Activated effector memory CD4-positive, alpha-beta T cell treated with Interleukin-2 at 50 U/mL for 16 hours (primary cell): ENCODE data around the gene PIP5K1B.

Experiments used
- DNase-seq: peaks from one replicate; pipeline ENCODE4 v3.0.0-alpha.2; 2020

PIP5K1B gene

GRCh38 chr9:68709291-68710110, 4.5 kb downstream of the PIP5K1B start:
- no peak for DNase-seq

DNA sequence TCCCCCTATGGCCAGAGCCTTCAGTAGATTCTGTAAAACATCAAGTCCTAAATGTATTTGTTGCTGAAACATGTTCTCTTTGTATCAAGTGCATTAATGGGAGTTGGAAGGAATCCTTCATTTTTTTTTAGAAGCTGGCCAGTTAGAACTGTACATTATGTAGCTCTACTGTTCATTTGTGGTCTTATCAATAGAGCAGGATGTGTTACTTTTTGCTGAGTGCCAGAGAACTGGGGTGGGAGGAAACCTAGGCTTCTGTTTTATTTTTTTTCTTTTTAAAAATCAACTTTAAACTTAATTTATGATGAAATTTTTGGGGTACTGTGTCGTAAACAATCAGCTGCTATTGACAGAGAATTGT, 5.1 kb downstream of the PIP5K1B start:
- DNase-seq: no peak

- DNase-seq: no peak
These were observed 6.2 kb downstream of the PIP5K1B start for GRCh38 chr9:68711281-68711680.

GRCh38 chr9:68711932-68712331, 6.9 kb downstream of the PIP5K1B start:
- no peak for DNase-seq

DNA sequence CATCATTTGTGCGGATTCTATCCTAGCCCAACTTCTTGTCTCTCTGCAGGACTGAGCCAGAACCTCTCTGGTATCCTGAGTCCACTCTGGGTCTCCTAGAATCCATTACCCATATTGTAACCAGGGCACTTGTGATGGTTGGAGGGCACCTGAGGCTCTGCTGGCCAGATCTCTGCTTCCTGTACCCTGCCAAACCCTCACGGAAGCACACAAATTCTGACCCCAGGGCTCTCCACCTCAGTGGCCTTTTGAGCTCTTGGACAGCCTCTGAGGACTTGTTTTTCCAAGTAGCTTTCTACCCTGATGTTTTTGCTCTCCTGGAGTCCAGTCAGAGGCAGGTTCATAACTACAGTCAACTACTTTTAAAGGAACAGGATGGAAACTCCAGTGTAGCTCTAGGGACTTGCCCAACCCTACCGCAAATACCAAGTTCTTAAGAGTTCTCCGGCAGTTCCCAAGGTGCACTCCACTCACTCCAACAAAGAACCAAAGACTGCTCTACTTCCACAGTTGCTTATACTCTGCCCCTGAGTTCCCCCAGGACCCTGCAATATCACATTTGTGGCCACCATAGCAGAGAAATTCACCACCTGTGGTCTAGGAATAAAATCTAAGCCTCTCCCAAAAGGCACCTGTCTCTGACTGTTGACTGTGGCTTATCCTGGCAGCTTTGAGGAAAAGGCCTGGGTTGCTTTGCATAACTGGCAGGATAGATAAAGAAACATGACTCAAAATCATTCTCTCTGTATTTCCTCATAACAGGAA, 9.6 kb downstream of the PIP5K1B start:
- DNase-seq: no peak

GRCh38 chr9:68715181-68715456, 10.1 kb downstream of the PIP5K1B start:
- no peak for DNase-seq

DNA sequence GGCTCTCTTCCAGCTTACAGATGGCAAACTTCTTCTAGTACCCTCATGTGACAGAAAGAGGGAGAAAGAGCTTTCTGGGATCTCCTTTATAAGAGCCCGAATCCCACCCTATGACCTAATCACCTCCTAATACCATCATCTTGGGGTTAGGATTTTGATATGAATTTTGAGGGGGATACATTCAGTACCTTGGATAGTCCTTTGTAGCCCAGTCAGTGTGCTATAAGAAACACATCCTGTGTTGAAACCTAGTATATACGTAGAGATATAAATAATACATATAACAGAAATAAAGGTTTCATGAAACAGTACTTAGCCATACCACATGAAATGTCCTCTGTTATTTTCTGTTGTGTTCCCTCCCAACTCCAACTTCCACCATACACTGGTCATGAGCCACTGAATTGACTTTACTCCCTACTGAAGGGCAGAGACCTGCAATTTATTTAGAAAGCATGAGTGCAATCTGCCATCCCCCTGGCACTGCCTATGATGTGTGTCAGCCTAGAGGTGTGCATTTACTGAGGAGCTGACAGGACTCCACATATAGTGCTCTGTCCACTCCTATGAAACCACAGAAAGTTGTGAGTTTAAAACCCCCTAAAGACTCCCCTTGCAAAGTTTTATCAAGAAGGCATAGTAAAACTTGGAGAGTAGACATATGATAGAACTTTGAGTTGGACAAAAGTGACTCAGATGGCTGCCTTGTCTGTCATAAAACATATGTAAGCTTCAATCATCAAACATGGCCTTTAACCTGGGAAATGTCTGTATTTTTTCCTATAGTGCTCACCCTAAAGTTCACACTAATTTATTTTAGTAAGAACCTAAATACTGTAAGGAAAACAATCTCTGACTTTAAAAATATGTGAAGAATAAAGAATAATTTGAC, 12.8 kb downstream of the PIP5K1B start:
- no peak for DNase-seq

DNA sequence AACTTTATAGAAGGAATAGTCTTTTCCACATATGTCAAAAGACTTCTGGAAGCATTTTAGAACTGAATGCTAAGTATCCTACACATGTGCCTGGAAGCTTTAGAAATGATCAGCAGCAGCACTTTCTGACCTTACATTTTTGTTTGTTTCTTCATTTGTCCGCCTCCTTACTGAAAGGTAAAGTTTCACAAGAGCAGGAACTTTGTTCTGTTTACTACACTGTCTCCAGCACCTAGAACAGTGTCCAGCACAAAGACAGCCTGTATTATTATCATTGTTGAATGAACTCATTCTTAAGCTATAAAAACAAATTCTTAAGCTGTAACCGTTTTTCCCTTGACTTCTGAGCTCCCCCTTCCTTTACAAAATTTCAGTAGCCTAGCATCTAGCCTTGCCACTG, 14.8 kb downstream of the PIP5K1B start:
- DNase-seq: no peak

DNA sequence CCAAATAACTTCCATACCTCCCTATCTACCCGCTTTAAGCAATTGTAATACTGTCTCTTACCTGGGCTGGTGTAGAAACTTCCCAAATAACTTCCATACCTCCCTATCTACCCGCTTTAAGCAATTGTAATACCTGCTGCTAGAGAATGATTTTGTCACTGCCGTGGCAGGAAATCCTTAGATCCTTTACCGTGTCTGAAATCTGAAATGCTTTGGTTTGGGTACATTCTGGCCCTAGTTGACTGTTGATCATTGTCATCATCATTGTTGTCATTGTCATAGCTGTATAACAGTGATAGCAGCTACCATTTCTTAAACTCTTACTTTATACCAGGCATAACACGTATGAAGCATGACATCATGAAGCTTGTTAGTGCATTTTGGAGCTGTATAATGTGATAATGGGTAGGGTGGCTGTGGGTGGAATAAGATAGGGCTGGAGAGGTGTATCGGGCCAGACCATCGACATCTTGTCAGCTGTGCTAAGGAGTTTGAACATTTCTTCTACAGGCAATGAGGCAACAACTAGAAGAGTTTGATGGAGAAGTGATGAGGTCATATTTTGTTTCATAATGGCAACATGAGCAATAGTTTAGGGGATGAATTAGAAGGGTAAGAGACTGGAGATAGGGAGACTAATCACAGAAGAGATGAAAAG, 15.7 kb downstream of the PIP5K1B start:
- DNase-seq: no peak

- DNase-seq: no peak
These were observed 16.8 kb downstream of the PIP5K1B start for GRCh38 chr9:68721666-68722330.

- no peak for DNase-seq
These were observed 20.0 kb downstream of the PIP5K1B start for GRCh38 chr9:68725070-68725469.

- no peak for DNase-seq
These were observed 21.4 kb downstream of the PIP5K1B start for GRCh38 chr9:68726489-68726888.

- DNase-seq: no peak
These were observed 22.6 kb downstream of the PIP5K1B start for GRCh38 chr9:68727636-68728035.

- DNase-seq: no peak
These were observed 23.7 kb downstream of the PIP5K1B start for GRCh38 chr9:68728731-68729130.

- no peak for DNase-seq
These were observed 25.7 kb downstream of the PIP5K1B start for GRCh38 chr9:68730570-68731235.

DNA sequence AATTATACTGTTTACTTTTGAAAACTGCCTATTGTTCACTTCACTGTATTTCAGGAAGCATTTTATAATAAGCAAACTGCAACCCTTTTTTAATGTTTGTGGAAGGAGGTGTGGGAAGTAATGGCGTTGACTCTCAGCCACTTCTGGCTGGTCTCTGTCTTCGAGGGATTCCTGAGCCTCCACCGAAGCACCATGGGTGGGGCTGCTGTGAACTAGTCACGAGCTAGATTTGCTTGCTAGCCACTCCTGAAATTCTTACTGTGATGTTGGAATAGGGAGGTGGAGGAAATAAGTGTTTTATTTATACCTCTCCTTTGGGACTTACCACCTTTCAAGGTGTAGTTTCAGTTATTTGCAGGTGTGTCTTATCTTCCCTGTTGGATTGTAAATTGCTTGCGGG, 26.8 kb downstream of the PIP5K1B start:
- no peak for DNase-seq

DNA sequence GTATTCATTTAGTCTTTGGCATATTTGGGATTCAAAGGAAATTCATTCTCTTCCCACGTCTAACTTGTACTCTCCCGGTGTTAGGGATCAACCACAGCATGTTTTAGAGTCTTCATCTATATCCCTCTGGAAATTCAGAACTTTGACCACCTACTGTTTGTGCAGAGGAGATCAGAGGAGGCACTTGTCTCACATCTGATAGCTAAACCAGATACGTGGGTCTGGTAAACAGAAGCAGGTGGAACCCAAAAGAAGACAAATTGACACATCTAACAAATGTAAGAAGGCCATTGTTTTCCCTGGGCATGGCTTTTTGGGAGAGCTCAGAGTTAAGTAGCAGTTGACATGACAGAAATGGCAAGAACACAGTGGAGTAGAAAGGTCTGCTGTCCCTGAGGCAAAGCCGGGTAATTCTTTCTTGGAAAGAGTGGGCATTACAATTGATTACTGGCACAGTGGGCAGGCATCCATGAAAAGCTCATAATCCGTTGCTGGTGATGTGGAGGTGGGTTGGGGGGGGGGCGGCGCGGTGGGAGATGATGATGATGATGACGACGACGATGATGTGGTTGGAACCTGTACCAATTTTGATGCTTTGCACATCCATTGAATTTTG, 27.5 kb downstream of the PIP5K1B start:
- no peak for DNase-seq

- no peak for DNase-seq
These were observed 28.0 kb downstream of the PIP5K1B start for GRCh38 chr9:68733021-68733405.

DNA sequence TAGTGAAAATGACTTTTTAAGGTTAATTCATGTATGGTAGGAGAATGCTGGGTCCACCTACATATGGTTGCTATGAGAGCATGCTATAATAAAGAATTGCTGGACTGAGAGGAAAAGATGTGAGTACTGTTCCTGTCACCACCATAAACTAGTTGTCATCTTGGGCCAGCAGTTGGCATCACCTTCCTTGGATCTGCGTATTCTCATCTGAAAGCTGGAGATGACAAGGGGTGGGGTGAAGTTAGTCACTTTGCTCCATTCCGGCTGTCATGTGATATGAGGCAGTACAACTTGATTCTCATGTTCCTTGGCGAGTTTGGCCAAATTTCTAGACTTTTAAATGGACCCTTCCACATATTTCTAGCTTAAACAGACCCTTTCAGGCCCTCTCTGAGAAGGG, 33.3 kb downstream of the PIP5K1B start:
- no peak for DNase-seq

GRCh38 chr9:68739621-68740174, 34.7 kb downstream of the PIP5K1B start:
- DNase-seq: no peak

- no peak for DNase-seq
These were observed 35.5 kb downstream of the PIP5K1B start for GRCh38 chr9:68740561-68740960.
